Peyer's patch (tissue), 4 donors: ENCODE measurements around the gene REC8. TPM values are rescaled to one million over a fixed set of nuclear protein-coding genes. Genes with fewer than 3 reads are reported as not detected.

ENCODE experiments used
- DNase-seq, 3 donors: peaks; one replicate each; pipeline ENCODE4 v3.0.0-alpha.2; 2017 to 2019
- H3K27ac ChIP-seq, 4 donors: fragments of 200-600 bp; sonication (generic); one replicate each; pipeline ENCODE4 v1.5.1; 2016 to 2019
- H3K27me3 ChIP-seq, 2 donors: fragments of 200-600 bp; sonication (generic); one replicate each; pipeline ENCODE4 v1.5.1; 2019
- H3K36me3 ChIP-seq, 3 donors: fragments of 200-600 bp; sonication (generic); one replicate each; pipeline ENCODE4 v1.5.1; 2016 to 2019
- H3K4me1 ChIP-seq, 4 donors: fragments of 200-600 bp; sonication (generic); one replicate each; pipeline ENCODE4 v1.5.1; 2016 to 2019
- H3K4me3 ChIP-seq, 4 donors: fragments of 200-600 bp; sonication (generic); 1 replicate in 3 of 4; 2 replicates in 1 of 4; pipeline ENCODE4 v1.5.1; 2016 to 2019; ENCODE audit warnings: mild to moderate bottlenecking in 1 of 4
- H3K9me3 ChIP-seq, 4 donors: fragments of 200-600 bp; sonication (generic); one replicate each; pipeline ENCODE4 v1.5.1; 2016 to 2019; ENCODE audit warnings: mild to moderate bottlenecking in 1 of 4
- CTCF ChIP-seq, 6 experiments: fragments of 450-650 bp in 4 of 6; fragments of 200-600 bp in 2 of 6; sonication (generic) in 1 of 6; IDR thresholded peaks; one replicate each; pipeline ENCODE4 v1.5.1; 2017 to 2019; ENCODE audit warnings: antibody characterized with exemption in 6 of 6, mild to moderate bottlenecking in 3 of 6, moderate library complexity in 1 of 6
- POLR2A ChIP-seq, 2 donors: fragments of 450-650 bp; IDR thresholded peaks; one replicate each; pipeline ENCODE4 v1.5.1; 2017; ENCODE audit warnings: antibody characterized with exemption in 2 of 2, mild to moderate bottlenecking in 2 of 2, moderate library complexity in 2 of 2
- total RNA-seq, 4 donors: library from RNA; depleted of rRNA; stranded (reverse); fragments of >200 nt; gene quantifications; one replicate each; pipeline ENCODE4 v1.1.0, GENCODE V29; 2016

REC8 gene
- total RNA-seq, 4 donors from 2014 or later = 18.6 to 74.3 (median 37.8) TPM

GRCh38 chr14:24189460-24189859 lies 17.6 kb downstream of the REC8 start:
- no peaks in the 10 kb centered on the region for H3K27me3 ChIP-seq
- DNase-seq = no peak
- H3K27ac ChIP-seq = no peak overlapping the region
- peaks cover under 1 to 22% (median 11%) of the 10 kb centered on the region in 4 donors for H3K4me1 ChIP-seq
- H3K9me3 ChIP-seq = no peaks in the 10 kb centered on the region
- H3K4me3 ChIP-seq = no peak overlapping the region
- H3K36me3 ChIP-seq = peaks cover 0 to 35% (median 0%) of the 10 kb centered on the region in 3 donors
- TF ChIP-seq POLR2A (IDR thresholded peaks at IDR 0.05) (no peak), CTCF (IDR thresholded peaks at IDR 0.05) (no peak)

- no peaks in the 10 kb centered on the region for H3K9me3 ChIP-seq
- no peak overlapping the region for H3K27ac ChIP-seq
- H3K36me3 ChIP-seq = peaks cover 0 to 27% (median 0%) of the 10 kb centered on the region in 3 donors
Observed at GRCh38 chr14:24190416-24190815, 18.5 kb downstream of the REC8 start.

GRCh38 chr14:24192933-24193332 lies 21.1 kb downstream of the REC8 start:
- no peak overlapping the region for H3K27ac ChIP-seq
- no peaks in the 10 kb centered on the region for H3K27me3 ChIP-seq
- H3K4me3 ChIP-seq = no peak overlapping the region
- no peaks in the 10 kb centered on the region for H3K9me3 ChIP-seq
- TF ChIP-seq CTCF (IDR thresholded peaks at IDR 0.05) (no peak), POLR2A (IDR thresholded peaks at IDR 0.05) (no peak)
- DNase-seq = no peak
- H3K36me3 ChIP-seq = peaks cover 0 to 18% (median 0%) of the 10 kb centered on the region in 3 donors
- peaks cover 2 to 38% (median 13%) of the 10 kb centered on the region in 4 donors for H3K4me1 ChIP-seq

More at GRCh38 chr14:24190416-24190815, 18.5 kb downstream of the REC8 start:
- Histone ChIP-seq H3K4me3 (no peak overlapping the region), H3K4me1 (peaks cover 2 to 28% (median 14%) of the 10 kb centered on the region in 4 donors), H3K27me3 (no peaks in the 10 kb centered on the region)
- no peak for DNase-seq
- TF ChIP-seq POLR2A (IDR thresholded peaks at IDR 0.05) = no peak
- no peak for TF ChIP-seq CTCF (IDR thresholded peaks at IDR 0.05)

GRCh38 chr14:24194186-24194872 lies 22.4 kb downstream of the REC8 start:
- Histone ChIP-seq H3K9me3 (no peaks in the 10 kb centered on the region), H3K27ac (peak overlapping the region; percentile 96 to 99 (median 96)), H3K27me3 (no peaks in the 10 kb centered on the region), H3K4me3 (peak overlapping the region; percentile 79 to 98 (median 88)), H3K4me1 (peaks cover 2 to 38% (median 9%) of the 10 kb centered on the region in 4 donors), H3K36me3 (peaks cover 0 to 18% (median 0%) of the 10 kb centered on the region in 3 donors)
- TF ChIP-seq CTCF (IDR thresholded peaks at IDR 0.05) (no peak), POLR2A (IDR thresholded peaks at IDR 0.05) (no peak)
- no peak for DNase-seq

- H3K27me3 ChIP-seq = no peaks in the 10 kb centered on the region
- peak overlapping the region; percentile 96 to 99 (median 96) for H3K27ac ChIP-seq
- no peak for DNase-seq
- peaks cover 2 to 38% (median 9%) of the 10 kb centered on the region in 4 donors for H3K4me1 ChIP-seq
- TF ChIP-seq POLR2A (IDR thresholded peaks at IDR 0.05) = no peak
- no peak for TF ChIP-seq CTCF (IDR thresholded peaks at IDR 0.05)
- H3K9me3 ChIP-seq = no peaks in the 10 kb centered on the region
- peak overlapping the region; percentile 79 to 98 (median 88) for H3K4me3 ChIP-seq
- peaks cover 0 to 18% (median 0%) of the 10 kb centered on the region in 3 donors for H3K36me3 ChIP-seq
Observed at GRCh38 chr14:24194873-24195185, 22.9 kb downstream of the REC8 start.
